GM18526 (cell line): ENCODE results near the gene FGFRL1.

Source experiments
- POLR2A ChIP-seq: IDR thresholded peaks from 3 replicates; pipeline ENCODE4 v1.6.1; 2011; ENCODE audit not compliant: insufficient read length; ENCODE audit errors: extremely low read depth

FGFRL1 gene

DNA sequence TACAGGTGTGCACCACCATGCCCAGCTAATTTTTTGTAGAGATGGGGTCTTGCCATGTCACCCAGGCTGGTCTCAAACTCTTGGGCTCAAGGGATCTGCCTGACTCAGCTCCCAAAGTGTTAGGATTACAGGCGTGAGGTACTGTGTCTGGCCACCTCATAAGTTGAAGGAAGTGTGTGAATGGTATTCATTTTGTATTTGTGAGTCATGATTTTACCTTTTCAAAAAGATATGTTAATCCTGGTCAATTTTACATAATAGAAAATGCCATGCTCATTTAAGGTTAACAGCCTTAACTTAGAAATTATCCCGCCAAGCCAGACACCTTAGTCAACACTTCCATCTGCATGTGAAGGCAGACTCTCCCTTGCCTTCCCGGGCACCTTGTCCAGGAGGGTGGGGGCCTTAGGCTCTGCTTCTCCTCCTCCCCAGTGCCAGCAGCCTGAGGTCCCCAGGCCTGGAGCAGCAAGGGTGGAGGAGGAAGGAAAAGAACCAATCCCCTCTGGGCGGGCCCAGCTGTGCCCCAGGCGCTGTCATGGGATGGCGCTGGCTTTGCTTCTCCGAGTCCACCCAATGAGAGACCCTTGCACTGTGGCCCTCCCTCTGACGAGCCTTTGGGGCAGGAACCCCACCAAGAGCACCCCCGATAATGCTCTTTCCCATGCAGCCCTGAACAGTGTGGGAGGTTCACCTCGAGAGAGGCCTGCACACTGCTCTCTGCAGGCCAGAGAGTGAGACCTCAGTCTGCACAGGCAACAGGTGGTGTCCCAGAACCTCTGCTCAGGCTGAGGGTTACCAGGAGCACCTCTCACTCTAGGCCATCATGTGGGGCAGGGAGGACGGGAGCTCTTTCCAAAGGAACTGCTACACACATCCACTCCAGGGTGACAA is 64.6 kb downstream of the FGFRL1 start:
- no peak for TF ChIP-seq POLR2A
